Retinal pigment epithelial cell (primary cell): Measurements from ENCODE around the gene EPX.
A peak's percentile ranks its signal among the peaks of the same experiment; 100 is the strongest.

Experiments
- DNase-seq: peaks from one replicate; pipeline ENCODE4 v3.0.0-alpha.2; 2010; ENCODE audit warnings: low read depth
- H3K4me3 ChIP-seq: 2 replicates; pipeline ENCODE4 v1.5.1; 2011; ENCODE audit warnings: mild to moderate bottlenecking, low read length, control low read depth, moderate library complexity
- TF ChIP-seq, protein P1 (sequence below): conservative IDR thresholded peaks from 2 replicates; pipeline ENCODE4 v1.5.1; 2011; ENCODE audit warnings: low read depth, low read length, control low read depth, inconsistent platforms

Gene EPX

GRCh38 chr17:58246104-58246740 lies 53.7 kb downstream of the EPX start:
- no peak for DNase-seq
- no peak overlapping the region for H3K4me3 ChIP-seq
- TF ChIP-seq, protein P1, sequence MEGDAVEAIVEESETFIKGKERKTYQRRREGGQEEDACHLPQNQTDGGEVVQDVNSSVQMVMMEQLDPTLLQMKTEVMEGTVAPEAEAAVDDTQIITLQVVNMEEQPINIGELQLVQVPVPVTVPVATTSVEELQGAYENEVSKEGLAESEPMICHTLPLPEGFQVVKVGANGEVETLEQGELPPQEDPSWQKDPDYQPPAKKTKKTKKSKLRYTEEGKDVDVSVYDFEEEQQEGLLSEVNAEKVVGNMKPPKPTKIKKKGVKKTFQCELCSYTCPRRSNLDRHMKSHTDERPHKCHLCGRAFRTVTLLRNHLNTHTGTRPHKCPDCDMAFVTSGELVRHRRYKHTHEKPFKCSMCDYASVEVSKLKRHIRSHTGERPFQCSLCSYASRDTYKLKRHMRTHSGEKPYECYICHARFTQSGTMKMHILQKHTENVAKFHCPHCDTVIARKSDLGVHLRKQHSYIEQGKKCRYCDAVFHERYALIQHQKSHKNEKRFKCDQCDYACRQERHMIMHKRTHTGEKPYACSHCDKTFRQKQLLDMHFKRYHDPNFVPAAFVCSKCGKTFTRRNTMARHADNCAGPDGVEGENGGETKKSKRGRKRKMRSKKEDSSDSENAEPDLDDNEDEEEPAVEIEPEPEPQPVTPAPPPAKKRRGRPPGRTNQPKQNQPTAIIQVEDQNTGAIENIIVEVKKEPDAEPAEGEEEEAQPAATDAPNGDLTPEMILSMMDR, result no peak

DNA sequence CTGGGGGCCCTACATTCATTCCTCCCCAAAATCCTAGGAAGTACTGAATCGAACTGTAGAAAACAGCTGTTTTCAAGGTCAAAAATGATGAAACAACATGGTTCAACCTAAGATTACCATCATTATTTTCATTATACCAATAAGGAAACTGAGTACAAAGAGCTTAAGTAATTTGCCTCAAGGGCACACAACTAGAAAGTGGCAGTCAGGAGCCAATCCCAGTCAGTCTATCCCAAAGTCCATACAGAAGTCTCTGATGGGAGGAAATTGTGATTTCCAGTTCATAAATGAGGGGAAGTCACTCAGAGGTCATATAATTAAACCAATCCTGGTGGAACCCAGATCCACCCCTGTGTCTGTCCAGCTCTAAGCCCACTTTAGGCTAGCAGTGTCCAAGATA lies 54.3 kb downstream of the EPX start:
- DNase-seq, result no peak
- no peak overlapping the region for H3K4me3 ChIP-seq
- TF ChIP-seq, protein P1, result no peak

DNA sequence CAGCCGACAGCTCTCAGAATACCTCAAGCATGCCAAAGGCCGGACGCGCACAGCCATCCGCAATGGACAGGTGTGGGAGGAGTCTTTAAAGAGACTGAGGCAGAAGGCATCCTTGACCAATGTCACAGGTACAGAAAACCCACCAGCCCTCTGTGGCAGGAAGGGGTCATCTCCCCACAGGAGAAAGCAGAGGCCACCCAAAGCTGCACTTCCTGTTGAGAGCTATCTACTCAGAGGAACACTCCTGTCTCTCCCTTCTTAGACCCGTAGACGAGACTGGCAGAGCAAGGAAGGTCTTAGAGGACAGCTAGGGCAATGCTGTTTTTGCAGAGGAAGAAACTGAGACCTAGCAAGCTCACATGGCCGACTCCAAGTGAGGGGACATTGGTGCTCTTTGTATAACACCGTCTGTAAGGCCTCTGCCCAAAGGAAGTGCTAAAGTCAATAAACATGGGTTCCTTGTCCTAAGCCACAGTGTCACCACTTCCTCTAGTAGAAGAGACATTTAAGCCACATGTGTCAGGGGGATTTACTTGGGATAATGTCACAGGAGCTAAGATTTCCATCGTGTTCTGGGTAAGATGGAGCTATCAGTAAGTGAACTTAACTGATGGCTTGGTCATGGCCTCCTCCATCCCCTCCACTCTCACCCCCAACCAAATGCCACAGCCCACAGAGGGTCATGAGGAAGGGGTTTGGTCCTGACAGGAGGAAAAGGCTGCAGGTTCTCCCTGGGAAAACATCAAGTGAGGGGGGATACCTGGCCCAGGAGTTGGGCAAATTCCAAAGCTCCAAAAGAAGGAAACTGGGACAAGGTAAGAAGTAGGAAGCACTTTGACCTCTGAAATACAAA lies 55.2 kb downstream of the EPX start:
- no peak overlapping the region for H3K4me3 ChIP-seq
- TF ChIP-seq, protein P1, result no peak
- no peak for DNase-seq

GRCh38 chr17:58248955-58249269 lies 56.4 kb downstream of the EPX start:
- no peak overlapping the region for H3K4me3 ChIP-seq
- TF ChIP-seq, protein P1, result no peak
- DNase-seq, result no peak

GRCh38 chr17:58249270-58250133 lies 57.0 kb downstream of the EPX start:
- peak overlapping the region; percentile 35 for H3K4me3 ChIP-seq
- no peak for DNase-seq
- TF ChIP-seq, protein P1, result peak; percentile 82

GRCh38 chr17:58250344-58251011 lies 58.0 kb downstream of the EPX start:
- TF ChIP-seq, protein P1, result no peak
- H3K4me3 ChIP-seq, result no peak overlapping the region
- no peak for DNase-seq
